NT2/D1 (cell line): Measurements from ENCODE around the gene AURKAIP1.

Source experiments
- SUZ12 ChIP-seq: IDR thresholded peaks from 2 replicates; pipeline ENCODE4 v1.6.1; 2011; ENCODE audit not compliant: insufficient read length, insufficient read depth; ENCODE audit errors: extremely low read depth
- YY1 ChIP-seq: IDR thresholded peaks from 2 replicates; pipeline ENCODE4 v1.6.1; 2011; ENCODE audit not compliant: insufficient read length, insufficient read depth
- ZNF274 ChIP-seq: IDR thresholded peaks from 2 replicates; pipeline ENCODE4 v1.6.1; 2011; ENCODE audit warnings: mild to moderate bottlenecking, low read depth, low read length

GRCh38 chr1:1411626-1412025, 36.6 kb upstream of the AURKAIP1 start:
- TF ChIP-seq ZNF274 (no peak), YY1 (no peak), SUZ12 (no peak)
